Measurements from ENCODE around the gene GPATCH8. TPM values are rescaled to one million over a fixed set of nuclear protein-coding genes. Genes with fewer than 3 reads are reported as not detected.

The GPATCH8 gene
- polyA plus RNA-seq, 1 donor from 2014 or later, result 24.5 TPM

DNA sequence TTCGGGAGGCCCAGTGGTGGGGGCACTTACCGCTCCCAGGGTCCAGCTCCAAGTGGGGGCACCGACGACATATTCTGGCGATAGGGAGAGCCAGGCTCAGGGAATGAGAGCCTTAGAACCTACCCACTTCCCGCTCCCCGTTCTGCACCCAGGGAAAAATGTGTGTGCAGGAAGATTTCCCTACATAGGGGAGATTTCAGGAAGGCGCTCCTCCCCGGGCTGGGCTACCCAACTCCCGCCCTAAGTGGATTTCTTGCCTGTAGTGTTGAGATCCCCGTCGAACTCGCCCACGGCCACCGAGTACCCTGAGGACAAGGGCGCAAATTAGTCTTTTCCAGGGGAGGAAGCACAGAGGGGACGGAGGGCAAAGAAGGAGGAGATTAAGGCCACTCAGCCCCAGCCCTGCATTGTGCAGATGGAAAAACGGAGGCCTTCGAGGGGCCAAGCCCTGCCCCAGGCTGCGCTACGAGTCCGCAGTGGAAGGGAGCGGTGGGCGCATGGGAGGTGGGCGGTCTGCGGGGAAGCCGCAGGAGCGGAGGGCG lies 118.9 kb downstream of the GPATCH8 start:
- no peak for TF ChIP-seq EZH2 (IDR thresholded peaks at IDR 0.05; ENCODE audit: borderline replicate concordance, insufficient read depth, low read length, poor library complexity, severe bottlenecking)
- no peaks in the 10 kb centered on the region for H4K20me1 ChIP-seq (ENCODE audit: insufficient read depth)
- H3K9ac ChIP-seq (ENCODE audit: low read length), result no peak overlapping the region
- peaks cover 15% of the 10 kb centered on the region for H3K27me3 ChIP-seq (ENCODE audit: insufficient read depth, low read depth, low read length)
- H3K4me3 ChIP-seq (ENCODE audit: low read length), result no peak overlapping the region
- no peaks in the 10 kb centered on the region for H3F3A ChIP-seq (ENCODE audit: insufficient read depth, low read length, poor library complexity, severe bottlenecking)
- no peaks in the 10 kb centered on the region for H3K79me2 ChIP-seq (replicated peaks; ENCODE audit: insufficient read depth, low read length)
- no peak overlapping the region for H3K4me2 ChIP-seq (ENCODE audit: low read length)
- no peaks in the 10 kb centered on the region for H3K9me2 ChIP-seq (ENCODE audit: insufficient read depth, low read length)
- H3K9me3 ChIP-seq (ENCODE audit: low read length), result no peaks in the 10 kb centered on the region
- H3K36me3 ChIP-seq (ENCODE audit: insufficient read depth, low read length), result no peaks in the 10 kb centered on the region
- H2AFZ ChIP-seq (ENCODE audit: low read depth, low read length), result no peak overlapping the region
- no peak overlapping the region for H3K27ac ChIP-seq (ENCODE audit: low read length)

DNA sequence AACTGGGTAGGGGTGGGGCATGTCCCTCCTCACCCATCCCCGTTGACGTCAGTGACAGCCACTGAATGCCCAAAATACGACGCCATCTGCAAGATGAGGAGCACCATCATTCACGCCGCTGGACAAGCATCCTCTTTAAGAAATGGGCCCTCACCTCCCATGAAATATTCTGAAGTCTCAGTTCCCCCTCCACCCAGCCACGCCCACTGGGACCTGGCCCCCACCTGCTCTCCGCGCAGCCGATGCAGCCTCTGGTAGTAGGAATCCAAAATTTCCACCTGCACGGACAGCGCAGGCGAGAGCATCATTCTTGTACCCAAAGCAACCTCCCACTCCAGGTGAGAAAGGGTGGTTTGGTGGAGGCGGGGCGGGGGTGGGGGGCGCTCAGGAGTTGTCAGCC lies 119.3 kb downstream of the GPATCH8 start:
- H3K4me3 ChIP-seq (ENCODE audit: low read length), result no peak overlapping the region
- H2AFZ ChIP-seq (ENCODE audit: low read depth, low read length), result no peak overlapping the region
- H3F3A ChIP-seq (ENCODE audit: insufficient read depth, low read length, poor library complexity, severe bottlenecking), result no peaks in the 10 kb centered on the region
- no peaks in the 10 kb centered on the region for H3K9me3 ChIP-seq (ENCODE audit: low read length)
- H4K20me1 ChIP-seq (ENCODE audit: insufficient read depth), result no peaks in the 10 kb centered on the region
- no peaks in the 10 kb centered on the region for H3K9me2 ChIP-seq (ENCODE audit: insufficient read depth, low read length)
- TF ChIP-seq, protein P1, sequence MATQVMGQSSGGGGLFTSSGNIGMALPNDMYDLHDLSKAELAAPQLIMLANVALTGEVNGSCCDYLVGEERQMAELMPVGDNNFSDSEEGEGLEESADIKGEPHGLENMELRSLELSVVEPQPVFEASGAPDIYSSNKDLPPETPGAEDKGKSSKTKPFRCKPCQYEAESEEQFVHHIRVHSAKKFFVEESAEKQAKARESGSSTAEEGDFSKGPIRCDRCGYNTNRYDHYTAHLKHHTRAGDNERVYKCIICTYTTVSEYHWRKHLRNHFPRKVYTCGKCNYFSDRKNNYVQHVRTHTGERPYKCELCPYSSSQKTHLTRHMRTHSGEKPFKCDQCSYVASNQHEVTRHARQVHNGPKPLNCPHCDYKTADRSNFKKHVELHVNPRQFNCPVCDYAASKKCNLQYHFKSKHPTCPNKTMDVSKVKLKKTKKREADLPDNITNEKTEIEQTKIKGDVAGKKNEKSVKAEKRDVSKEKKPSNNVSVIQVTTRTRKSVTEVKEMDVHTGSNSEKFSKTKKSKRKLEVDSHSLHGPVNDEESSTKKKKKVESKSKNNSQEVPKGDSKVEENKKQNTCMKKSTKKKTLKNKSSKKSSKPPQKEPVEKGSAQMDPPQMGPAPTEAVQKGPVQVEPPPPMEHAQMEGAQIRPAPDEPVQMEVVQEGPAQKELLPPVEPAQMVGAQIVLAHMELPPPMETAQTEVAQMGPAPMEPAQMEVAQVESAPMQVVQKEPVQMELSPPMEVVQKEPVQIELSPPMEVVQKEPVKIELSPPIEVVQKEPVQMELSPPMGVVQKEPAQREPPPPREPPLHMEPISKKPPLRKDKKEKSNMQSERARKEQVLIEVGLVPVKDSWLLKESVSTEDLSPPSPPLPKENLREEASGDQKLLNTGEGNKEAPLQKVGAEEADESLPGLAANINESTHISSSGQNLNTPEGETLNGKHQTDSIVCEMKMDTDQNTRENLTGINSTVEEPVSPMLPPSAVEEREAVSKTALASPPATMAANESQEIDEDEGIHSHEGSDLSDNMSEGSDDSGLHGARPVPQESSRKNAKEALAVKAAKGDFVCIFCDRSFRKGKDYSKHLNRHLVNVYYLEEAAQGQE (IDR thresholded peaks at IDR 0.05; ENCODE audit: borderline replicate concordance), result no peak
- TF ChIP-seq TAF1 (IDR thresholded peaks at IDR 0.05; ENCODE audit: low read depth) (no peak), RAD21 (conservative IDR thresholded peaks at IDR 0.05) (no peak), MXI1 (conservative IDR thresholded peaks at IDR 0.05; ENCODE audit: poor library complexity, severe bottlenecking) (no peak), EZH2 (IDR thresholded peaks at IDR 0.05; ENCODE audit: borderline replicate concordance, insufficient read depth, low read length, poor library complexity, severe bottlenecking) (no peak), SMC3 (conservative IDR thresholded peaks at IDR 0.05; ENCODE audit: poor library complexity) (no peak), EP300 (conservative IDR thresholded peaks at IDR 0.05; ENCODE audit: poor library complexity, severe bottlenecking) (no peak), POLR2AphosphoS5 (IDR thresholded peaks at IDR 0.05) (no peak)
- TF ChIP-seq, protein P2, sequence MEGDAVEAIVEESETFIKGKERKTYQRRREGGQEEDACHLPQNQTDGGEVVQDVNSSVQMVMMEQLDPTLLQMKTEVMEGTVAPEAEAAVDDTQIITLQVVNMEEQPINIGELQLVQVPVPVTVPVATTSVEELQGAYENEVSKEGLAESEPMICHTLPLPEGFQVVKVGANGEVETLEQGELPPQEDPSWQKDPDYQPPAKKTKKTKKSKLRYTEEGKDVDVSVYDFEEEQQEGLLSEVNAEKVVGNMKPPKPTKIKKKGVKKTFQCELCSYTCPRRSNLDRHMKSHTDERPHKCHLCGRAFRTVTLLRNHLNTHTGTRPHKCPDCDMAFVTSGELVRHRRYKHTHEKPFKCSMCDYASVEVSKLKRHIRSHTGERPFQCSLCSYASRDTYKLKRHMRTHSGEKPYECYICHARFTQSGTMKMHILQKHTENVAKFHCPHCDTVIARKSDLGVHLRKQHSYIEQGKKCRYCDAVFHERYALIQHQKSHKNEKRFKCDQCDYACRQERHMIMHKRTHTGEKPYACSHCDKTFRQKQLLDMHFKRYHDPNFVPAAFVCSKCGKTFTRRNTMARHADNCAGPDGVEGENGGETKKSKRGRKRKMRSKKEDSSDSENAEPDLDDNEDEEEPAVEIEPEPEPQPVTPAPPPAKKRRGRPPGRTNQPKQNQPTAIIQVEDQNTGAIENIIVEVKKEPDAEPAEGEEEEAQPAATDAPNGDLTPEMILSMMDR (IDR thresholded peaks at IDR 0.05; ENCODE audit: poor library complexity, severe bottlenecking), result no peak
- no peaks in the 10 kb centered on the region for H3K79me2 ChIP-seq (replicated peaks; ENCODE audit: insufficient read depth, low read length)
- no peak overlapping the region for H3K27ac ChIP-seq (ENCODE audit: low read length)
- H3K4me2 ChIP-seq (ENCODE audit: low read length), result no peak overlapping the region
- peaks cover 15% of the 10 kb centered on the region for H3K27me3 ChIP-seq (ENCODE audit: insufficient read depth, low read depth, low read length)
- H3K9ac ChIP-seq (ENCODE audit: low read length), result no peak overlapping the region
- no peaks in the 10 kb centered on the region for H3K36me3 ChIP-seq (ENCODE audit: insufficient read depth, low read length)

Data from neural cell (in vitro differentiated cells).